NT2/D1 (cell line): ENCODE results near the gene CPNE9.

Source experiments
- SUZ12 ChIP-seq: IDR thresholded peaks from 2 replicates; pipeline ENCODE4 v1.6.1; 2011; ENCODE audit not compliant: insufficient read length, insufficient read depth; ENCODE audit errors: extremely low read depth
- YY1 ChIP-seq: IDR thresholded peaks from 2 replicates; pipeline ENCODE4 v1.6.1; 2011; ENCODE audit not compliant: insufficient read length, insufficient read depth
- ZNF274 ChIP-seq: IDR thresholded peaks from 2 replicates; pipeline ENCODE4 v1.6.1; 2011; ENCODE audit warnings: mild to moderate bottlenecking, low read depth, low read length

- no peak for TF ChIP-seq YY1
- no peak for TF ChIP-seq ZNF274
- TF ChIP-seq SUZ12: no peak
Measured at GRCh38 chr3:9769012-9769411, 65.4 kb downstream of the CPNE9 start.
